DMS53 (cell line): ENCODE data around the gene OST4.
A peak's percentile ranks its signal among the peaks of the same experiment; 100 is the strongest.
"Not testable (repeated sequence)": the region's sequence is repeated elsewhere in the genome, so short reads cannot be mapped to it uniquely, and the experiment has no call there.

Experiments
- DNase-seq: peaks from one replicate; lab custom pipeline; 2025; lab: John Stamatoyannopoulos, UW

Gene OST4

DNA sequence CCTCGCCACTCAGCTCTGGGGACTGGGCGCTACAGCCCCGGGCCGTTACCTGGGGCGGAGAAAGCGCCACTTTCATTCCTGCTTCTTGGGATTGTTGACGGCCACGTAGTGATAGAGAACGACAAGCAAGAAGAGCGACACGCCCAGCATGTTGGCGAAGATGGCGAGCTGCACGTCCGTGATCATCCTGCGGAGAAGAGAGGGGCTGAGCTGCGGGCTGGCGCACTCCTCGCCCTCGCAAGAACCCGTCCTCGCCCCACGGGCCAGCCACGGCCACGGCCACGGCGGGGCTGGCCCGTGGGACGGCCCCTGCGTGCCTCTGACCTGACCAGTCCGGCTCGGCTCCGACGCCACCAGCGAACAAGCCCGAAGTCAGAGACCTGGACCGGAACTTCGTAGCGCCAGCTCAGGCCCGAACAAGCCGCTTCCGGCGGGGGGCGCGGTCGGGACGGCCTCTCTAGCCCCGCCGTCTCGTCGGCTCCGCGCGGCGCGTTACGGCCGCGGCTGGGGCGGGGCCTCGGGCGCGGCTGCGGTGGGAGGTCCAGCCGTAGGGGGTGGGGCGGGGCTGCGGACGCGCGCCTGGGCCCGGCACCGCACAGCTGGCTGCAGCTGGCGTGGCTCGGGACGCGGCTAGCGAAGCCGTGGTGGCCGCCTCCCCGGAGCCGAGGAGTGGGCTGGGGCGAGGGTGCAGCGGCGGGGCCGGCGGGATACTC lies at the start of gene OST4:
Gene OST4 (minus strand): TSS at position 378 of the 713 bp plus-strand sequence.
- peak; percentile 94 for DNase-seq

DNA sequence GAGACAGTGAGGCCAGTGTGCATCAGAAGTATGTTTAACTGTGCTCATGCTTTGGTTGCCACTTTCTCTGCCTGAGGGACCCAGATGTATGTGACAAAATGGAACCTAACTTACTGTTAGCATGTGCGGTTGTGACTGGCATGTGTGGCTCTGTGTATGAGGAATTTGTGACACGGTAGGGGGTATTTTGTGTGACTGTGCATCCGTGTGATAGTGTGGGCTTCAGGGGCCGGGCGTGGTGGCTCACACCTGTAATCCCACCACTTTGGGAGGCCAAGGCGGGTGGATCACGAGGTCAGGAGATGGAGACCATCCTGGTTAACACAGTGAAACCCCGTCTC lies 47.8 kb upstream of the OST4 start:
- DNase-seq = not testable (repeated sequence)

DNA sequence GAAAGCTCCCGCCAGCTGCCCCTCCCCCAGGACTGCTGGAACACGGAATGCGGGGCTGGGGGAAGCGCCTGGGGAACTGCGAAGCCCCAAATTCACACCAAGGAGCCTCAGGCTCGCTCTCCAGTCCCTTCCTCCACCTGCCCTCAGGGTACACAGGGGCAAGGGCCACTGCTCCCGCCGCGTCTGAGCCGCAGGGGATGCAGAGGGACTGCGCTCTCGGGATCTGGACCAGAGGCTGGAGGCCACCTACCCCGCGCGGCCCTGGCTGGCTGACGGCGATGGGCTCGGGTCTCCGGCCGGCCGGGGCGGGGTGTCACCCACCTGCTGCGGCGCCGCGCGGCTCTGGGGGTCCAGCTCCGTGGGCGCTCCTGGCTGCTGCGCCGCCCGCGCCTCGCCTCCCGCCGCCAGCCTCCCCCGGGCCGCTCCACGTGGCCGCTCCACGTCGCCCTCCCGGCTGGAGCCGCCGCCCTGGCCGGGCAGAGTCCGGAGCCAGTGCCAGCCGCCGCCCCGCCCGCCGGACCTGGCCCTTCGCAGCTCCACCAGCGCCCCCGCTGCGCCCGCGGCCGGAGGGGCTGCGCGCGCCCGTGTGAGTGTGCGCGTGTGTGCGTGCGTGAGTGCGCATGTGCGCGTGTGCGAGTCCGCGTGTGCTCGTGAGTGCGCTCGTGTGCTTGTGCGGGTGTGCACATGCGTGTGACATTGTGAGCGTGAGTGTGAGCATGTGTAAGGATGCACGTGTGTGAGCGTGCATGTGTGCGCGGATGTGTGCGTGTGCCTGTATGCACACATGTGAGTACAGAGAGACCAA lies 47.3 kb upstream of the OST4 start, which contains the start of gene CGREF1:
Gene CGREF1 (minus strand): TSS at position 604 of the 805 bp plus-strand sequence. CDS start 14,762 bp downstream, outside the sequence.
- peak; percentile 56 for DNase-seq

DNA sequence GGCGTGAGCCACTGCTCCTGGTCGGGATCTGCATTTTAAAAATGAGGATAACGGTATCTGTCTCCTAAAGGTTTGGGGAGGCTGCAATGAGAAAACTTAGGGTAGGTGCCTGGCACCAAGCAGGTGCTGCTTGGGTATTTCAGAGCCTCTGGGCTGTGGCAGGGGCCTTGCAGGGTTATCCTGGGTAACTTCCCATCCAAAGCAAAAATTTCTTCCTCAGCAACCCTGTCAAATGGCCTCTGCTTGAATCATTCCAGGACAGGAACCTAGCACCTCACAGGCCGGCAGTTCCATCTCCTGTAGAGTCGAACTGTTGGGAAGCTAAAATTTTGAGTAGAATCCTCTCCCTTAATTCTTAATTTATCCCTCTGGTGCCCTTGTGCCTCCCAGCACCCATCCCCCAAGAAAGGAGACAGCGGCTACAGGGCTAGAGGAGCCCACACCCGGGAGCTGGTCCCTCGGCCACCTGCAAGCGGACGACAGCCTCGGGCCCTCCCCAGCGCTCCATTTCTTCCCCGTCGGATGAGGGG lies 46.6 kb upstream of the OST4 start:
- DNase-seq = peak; percentile 56

DNA sequence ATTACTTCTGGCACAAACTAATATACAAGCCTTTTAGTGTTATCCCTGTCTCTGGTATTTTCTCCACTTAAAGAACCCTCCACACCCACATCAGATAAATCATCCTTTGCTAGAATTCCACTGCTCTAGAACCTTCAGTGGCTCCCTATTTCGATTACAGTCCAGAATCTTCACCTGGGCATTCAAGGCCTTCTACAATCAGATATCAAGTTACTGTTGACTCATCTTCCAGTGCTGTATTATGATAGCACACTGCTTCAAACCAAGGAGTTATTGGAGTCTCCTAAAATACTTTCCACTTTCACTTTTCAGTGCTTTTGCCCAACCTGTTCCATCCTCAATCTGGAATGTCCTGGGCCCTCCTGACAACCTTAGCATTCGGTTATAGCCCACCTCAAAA lies 44.1 kb upstream of the OST4 start:
- peak; percentile 20 for DNase-seq

DNA sequence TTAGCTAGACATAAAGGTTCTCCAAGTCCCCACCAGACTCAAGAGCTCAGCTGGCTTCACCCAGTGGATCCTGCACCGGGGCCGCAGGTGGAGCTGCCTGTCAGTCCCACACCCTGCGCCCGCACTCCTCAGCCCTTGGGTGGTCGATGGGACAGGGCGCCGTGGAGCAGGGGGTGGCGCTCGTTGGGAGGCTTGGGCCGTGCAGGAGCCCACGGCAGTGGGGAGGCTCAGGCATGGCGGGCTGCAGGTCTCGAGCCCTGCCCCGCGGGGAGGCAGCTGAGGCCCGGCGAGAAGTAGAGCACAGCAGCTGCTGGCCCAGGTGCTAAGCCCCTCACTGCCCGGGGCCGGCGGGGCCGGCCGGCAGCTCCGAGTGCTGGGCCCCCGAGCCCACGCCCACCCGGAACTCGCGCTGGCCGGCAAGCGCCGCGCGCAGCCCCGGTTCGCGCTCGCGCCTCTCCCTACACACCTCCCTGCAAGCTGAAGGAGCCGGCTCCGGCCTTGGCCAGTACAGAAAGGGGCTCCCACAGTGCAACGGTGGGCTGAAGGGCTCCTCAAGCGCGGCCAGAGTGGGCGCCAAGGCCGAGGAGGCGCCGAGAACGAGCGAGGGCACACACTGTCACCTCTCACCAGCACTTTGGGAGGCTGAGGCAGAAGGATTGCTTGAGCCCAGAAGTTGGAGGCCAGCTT lies 40.1 kb upstream of the OST4 start:
- DNase-seq = not testable (repeated sequence)

DNA sequence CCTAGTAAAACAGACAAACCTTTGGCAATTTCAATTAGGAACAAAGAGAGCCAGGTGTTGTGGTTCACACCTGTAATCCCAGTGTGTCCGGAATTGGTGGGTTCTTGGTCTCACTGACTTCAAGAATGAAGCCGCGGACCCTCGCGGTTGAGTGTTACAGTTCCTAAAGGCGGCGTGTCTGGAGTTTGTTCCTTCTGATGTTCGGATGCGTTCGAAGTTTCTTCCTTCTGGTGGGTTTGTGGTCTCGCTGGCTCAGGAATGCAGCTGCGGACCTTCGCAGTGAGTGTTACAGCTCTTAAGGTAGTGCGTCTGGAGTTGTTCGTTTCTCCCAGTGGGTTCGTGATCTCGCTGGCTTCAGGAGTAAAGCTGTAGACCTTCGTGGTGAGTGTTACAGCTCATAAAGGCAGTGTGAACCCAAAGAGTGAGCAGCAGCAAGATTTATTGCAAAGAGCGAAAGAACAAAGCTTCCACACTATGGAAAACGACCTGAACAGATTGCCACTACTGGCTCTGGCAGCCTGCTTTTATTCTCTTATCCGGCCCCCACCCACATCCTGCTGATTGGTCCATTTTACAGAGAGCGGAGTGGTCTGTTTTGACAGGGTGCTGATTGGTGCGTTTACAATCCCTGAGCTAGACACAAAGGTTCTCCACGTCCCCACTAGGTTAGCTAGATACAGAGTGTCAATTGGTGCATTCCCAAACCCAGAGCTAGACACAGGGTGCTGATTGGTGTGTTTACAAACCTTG lies 39.3 kb upstream of the OST4 start:
- not testable (repeated sequence) for DNase-seq

DNA sequence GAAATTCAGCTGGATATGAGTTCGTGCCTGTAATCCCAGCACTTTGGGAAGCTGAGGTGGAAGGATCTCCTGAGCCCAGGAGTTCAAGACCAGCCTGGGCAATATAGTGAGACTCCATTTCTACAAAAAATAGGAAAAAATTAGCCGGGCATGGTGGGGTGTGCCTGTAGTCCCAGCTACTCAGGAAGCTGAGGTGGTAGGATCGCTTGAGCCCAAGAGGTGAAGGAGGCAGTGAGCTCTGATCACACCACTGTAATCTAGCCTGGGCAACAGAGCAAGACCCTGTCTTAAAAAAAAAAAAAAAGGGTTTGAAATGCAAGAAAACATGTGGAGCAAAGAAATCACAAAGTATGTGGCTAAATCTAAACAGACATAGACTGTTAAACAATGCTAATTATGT lies 37.6 kb upstream of the OST4 start:
- no peak for DNase-seq

DNA sequence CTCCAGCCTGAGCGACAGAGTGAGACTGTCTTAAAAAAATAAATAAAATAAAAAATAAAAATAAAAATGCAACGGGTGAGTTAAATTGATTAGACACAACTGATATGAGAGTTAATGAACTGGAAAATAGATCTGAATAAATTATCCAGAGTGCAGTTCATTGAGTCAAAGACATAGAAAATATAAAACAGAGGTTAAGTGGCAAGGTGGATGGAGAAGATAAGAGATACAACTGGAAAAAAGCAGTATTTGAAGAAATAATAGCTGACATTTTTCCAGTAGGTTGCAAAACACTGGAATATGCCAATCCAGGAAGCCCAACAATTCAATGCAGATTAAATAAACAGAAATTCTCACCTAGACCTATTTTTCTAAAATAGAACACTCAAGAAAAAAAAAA lies 36.8 kb upstream of the OST4 start:
- no peak for DNase-seq

DNA sequence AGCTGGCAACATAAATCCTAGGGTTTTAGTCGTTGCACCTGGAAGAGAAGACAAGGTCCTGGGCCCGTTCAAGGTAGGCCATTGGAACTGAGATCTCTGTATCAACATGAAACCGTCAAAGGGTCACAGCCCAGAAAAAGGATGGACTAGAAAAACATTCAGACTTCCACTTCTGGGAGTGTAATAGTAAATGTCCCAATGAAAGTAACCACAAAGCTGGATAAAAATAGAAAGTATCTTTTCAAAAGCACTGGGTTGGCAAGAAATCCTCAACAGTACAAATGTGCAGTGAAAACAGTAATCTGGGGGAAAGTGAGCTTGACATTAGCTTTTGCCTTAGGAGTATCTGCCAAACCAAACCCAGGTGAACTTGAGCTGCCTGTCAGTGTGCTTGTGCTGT lies 34.5 kb upstream of the OST4 start:
- DNase-seq = no peak

DNA sequence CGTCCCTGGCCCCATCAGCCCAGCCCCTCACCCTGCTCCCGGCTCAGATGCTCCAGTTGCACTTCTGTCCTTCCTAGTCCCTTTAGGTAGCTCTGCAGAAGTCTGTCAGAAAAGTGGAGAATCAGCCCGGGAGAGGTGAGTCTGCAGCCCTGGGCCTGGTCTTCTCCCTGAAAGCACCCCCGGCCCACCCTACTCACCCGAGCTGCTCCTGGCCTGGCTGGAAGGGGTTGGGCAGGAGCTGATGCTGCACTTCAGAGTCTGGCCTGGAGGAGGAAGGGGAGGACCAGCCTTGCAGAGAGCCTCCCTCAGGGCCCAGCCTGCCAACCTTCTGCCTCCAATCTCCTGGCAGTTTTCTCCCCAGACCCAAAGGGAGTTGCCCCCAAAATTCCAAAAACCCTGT lies 30.9 kb upstream of the OST4 start:
- DNase-seq = no peak

DNA sequence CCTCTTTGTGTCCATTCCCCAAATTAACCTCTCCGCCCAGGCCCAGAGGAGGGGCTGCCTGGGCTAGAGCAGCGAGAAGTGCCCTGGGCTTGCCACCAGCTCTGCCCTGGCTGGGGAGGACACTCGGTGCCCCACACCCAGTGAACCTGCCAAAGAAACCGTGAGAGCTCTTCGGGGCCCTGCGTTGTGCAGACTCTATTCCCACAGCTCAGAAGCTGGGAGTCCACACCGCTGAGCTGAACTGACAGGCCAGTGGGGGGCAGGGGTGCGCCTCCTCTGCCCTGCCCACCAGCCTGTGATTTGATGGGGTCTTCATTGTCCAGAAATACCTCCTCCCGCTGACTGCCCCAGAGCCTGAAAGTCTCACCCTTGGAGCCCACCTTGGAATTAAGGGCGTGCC lies 28.6 kb upstream of the OST4 start:
- no peak for DNase-seq

DNA sequence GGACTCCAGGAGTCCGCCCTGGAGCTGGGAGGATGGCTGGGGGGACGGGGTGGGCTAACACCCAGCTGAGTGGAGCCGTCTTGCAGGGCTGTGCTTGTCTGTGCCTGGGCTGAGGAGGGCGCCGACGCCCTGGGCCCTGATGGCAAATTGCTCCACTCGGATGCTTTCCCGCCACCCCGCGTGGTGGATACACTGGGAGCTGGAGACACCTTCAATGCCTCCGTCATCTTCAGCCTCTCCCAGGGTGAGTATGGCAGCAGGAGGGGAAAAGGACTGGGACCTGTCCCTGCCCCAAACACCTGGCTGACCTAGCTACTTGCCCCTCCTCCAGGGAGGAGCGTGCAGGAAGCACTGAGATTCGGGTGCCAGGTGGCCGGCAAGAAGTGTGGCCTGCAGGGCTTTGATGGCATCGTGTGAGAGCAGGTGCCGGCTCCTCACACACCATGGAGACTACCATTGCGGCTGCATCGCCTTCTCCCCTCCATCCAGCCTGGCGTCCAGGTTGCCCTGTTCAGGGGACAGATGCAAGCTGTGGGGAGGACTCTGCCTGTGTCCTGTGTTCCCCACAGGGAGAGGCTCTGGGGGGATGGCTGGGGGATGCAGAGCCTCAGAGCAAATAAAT lies 28.0 kb upstream of the OST4 start:
- DNase-seq = peak; percentile 71

DNA sequence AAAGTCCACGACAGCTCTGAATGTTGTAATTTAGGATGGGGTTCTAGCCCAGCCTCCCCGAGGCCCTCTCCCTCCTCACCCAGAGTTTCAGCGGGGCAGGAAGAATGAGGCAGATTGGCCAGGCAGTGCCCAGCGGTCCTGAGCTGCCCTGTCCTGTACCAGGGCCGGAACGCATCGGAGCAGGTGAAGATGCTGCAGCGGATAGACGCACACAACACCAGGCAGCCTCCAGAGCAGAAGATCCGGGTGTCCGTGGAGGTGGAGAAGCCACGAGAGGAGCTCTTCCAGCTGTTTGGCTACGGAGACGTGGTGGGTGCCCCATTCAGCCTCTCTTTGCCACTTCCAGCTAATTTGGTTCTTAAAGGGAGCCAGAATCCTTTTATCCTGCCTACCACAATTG lies 25.9 kb upstream of the OST4 start:
- no peak for DNase-seq

DNA sequence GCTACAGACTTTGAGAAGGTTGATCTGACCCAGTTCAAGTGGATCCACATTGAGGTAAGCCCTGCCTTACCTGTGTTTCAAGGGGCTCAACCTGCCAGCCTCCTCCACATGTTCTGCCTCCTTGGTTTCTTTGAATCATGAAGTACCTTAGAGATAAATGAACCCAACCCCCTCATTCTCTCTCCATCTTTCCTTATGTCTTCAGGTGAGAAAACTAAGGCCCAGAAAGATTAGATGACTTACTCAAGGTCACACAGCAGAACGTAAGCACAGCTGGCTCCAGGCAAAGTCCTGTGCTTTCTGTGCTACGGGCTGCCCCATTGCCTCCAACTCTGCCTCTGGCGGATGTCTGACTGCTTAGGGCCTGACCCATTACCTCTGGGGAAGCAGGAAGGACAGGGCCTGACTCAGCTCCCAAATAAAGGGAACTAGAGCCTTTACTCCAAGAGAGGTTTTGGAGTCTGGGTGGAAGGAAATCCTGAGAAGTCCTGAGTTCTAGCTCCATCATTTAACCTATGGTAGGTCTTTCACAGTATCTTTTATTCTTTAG lies 25.4 kb upstream of the OST4 start:
- DNase-seq = no peak

DNA sequence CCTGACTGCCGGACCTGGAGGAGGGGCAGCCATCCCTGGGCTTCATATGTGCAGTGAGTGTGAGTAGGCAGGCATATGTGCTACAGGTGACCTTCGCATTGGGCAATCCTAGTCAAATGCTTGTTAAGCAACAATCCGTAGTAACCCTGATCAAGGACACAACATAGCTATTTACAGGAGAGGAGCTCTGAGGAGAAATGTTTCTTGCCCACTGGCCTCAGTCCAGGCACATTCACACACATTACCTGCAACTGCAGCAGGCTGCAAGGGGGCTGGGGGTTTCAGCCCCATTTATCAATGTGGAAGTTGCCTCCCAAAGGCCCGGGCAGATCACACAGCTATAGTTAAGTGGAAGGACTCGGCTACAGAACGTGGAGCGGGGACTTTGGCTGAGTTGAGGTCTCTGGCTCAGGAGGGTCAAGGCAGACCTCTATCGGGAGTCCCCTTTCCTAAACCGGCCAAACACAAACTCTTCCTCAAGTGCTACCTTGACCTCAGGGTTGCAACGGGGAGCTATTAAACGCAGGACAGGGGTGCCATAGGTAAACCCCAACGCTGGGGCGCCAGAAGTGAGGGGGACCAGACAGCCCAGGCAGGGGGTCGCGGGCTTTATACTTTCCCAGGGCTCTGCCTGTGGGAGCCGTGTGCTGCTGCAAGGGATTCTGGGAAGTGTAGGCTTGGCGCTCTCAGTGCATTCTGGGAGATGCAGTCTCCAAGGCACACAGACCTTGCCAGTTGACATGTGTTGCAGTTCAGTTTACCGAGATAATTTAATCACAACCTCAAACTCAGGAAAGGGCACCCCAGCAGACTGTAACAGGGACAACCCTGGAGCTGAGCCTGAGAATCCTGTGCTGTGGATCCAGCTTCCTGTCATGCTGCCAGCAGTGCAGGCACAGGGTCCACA lies 24.5 kb upstream of the OST4 start:
- peak; percentile 66 for DNase-seq

DNA sequence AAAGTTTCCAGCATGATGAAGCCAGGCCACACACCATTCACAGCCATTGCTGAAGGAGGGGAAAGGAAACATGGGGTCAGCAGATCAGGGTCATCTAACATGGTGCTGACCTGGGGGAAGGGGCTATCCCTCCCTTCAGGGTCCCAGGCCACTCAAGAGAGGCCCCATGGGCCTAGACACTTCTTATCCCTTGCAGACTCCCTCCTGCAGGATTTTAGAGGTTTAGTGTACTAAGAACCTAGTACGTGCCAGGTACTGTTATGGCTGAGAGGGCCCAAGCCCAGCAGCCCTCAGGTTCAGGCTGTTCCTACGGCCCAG lies 23.9 kb upstream of the OST4 start:
- no peak for DNase-seq

DNA sequence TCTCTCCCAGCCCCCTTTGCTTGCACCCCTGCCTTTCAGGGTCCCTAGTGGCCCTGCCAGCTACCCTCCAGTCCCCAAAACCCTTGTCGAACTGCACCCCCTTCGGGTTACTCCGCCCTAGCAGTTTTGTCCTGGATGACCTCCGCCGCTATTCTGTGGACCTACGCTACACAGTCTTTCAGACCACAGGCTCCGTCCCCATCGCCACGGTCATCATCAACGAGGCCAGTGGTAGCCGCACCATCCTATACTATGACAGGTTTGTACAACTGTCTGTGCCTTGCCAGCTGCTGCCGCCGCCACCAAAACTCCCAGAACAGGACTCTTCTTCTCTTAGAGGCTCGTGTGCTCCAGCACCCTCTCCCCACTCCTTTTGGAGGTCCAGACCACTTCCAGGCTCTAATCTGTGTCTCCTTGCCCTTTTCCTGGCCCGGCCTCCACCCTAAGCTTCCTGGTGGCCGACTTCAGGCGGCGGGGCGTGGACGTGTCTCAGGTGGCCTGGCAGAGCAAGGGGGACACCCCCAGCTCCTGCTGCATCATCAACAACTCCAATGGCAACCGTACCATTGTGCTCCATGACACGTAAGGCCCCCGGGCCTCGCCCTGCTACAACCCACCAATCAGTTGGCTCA lies 23.0 kb upstream of the OST4 start:
- no peak for DNase-seq

DNA sequence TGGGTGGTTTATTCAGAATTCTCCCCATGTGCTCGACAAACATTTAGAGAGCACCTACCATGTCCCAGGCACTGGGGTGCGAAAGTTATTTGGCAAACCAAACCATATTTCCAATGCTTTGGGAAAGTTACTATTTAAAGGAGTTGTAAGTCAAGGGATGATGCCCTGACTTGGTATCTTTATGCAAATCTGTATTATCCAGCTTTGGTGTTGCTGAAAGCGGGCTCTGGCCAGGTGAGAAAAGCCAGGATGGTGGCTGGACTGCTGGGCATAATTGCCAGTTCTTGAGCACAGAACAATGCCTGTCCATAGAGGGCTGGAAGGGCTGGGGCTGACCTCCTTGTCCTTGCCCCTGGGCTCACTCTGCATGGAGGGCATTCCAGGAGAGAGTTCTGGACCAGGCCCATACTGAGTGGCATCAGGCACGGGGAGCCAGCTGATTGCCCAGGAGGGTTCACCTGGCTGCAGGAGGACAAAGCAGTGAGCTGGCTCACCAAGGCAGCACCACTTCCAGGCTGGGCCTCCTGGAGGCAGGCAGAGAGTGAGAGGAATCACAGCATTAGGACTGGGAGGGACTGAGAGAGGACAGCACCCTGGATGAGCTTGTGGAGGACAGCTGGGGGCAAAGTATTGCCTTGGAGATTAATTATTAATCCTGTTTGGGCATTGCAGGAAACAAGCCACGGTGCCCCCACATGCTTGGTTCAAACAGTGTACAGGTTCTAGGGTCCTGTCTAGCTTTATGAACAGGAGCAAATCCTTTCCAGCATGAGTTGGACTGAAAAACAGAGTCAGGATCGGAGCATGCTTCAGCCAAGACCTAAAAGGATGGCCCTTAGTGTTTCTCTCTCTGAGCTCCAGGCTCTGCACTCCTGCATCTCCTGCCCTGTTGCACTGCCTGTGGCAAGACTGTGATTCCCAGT lies 22.2 kb upstream of the OST4 start:
- DNase-seq = peak; percentile 43
